Measurements from ENCODE around the gene PTPRD. TPM values are rescaled to one million over a fixed set of nuclear protein-coding genes. Genes with fewer than 3 reads are reported as not detected.

The PTPRD gene
- total RNA-seq, 1 experiment from 2014 or later, result not detected

DNA sequence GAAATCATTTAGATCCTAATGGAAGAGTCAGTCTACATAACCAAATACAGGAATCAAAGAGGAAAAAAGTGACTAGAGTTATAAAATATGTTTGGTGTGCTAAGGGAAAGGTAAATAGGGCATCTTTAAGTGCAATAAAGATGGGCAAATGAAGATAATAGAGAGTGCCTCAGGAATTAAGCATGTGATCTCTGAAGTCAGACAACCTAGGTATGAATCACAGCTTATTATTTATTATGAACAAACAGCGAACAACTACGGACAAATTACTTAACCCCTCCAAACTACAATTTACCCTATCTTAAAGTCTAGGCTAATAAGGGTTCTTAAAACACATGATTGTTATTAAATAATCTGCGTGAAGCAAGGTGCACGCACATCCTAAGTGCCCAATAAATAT, 1903.1 kb downstream of the PTPRD start:
- no peaks in the 10 kb centered on the region for H3K9me3 ChIP-seq (ENCODE audit: low read depth, low read length, poor library complexity, severe bottlenecking)
- no peaks in the 10 kb centered on the region for H3K36me3 ChIP-seq (ENCODE audit: insufficient read depth, low read length, poor library complexity, severe bottlenecking)
- H3K4me1 ChIP-seq (ENCODE audit: insufficient read depth, low read length, poor library complexity, severe bottlenecking), result no peaks in the 10 kb centered on the region
- ChIA-PET POLR2A (ENCODE audit: low non-redundant PET) (no interaction called here), CTCF (no interaction called here)
- H3K4me3 ChIP-seq (ENCODE audit: low read depth, low read length, poor library complexity, severe bottlenecking), result no peak overlapping the region
- H3K27me3 ChIP-seq (replicated peaks; ENCODE audit: insufficient read depth, low read depth, low read length, poor library complexity), result peaks cover 34% of the 10 kb centered on the region
- BruUV-seq (replicated peaks), result no TSS peak
- H3K27ac ChIP-seq (ENCODE audit: low read depth, low read length, poor library complexity, severe bottlenecking), result no peak overlapping the region
- DNase-seq (ENCODE audit: low spot score), result no peak
- TF ChIP-seq EZH2 (IDR thresholded peaks at IDR 0.05; ENCODE audit: borderline replicate concordance, low read depth, low read length, poor library complexity, severe bottlenecking), result no peak
- TF ChIP-seq, protein P1, sequence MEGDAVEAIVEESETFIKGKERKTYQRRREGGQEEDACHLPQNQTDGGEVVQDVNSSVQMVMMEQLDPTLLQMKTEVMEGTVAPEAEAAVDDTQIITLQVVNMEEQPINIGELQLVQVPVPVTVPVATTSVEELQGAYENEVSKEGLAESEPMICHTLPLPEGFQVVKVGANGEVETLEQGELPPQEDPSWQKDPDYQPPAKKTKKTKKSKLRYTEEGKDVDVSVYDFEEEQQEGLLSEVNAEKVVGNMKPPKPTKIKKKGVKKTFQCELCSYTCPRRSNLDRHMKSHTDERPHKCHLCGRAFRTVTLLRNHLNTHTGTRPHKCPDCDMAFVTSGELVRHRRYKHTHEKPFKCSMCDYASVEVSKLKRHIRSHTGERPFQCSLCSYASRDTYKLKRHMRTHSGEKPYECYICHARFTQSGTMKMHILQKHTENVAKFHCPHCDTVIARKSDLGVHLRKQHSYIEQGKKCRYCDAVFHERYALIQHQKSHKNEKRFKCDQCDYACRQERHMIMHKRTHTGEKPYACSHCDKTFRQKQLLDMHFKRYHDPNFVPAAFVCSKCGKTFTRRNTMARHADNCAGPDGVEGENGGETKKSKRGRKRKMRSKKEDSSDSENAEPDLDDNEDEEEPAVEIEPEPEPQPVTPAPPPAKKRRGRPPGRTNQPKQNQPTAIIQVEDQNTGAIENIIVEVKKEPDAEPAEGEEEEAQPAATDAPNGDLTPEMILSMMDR (conservative IDR thresholded peaks at IDR 0.05; ENCODE audit: low read depth, low read length), result no peak
- intact Hi-C loops (cut with micrococcal nuclease; ENCODE audit: unreplicated experiment), result no loop called here

DNA sequence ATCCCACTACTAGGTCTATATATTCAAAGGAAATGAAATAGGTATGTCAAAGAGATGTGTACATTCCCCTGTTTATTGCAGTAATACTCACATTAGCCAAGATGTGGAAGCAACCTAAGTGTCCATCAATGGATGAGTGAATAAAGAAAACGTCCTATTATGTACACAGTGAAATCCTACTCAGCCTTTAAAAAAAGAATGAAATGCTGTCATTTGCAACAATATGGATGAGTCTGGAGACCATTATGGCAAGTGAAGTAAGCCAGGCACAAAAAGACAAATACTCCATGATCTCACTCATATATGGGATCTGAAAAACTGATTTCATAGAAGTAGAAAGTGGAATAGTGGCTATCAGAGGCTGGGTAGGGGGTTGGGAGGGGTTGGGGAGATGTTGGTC, 1904.1 kb downstream of the PTPRD start:
- BruUV-seq (replicated peaks), result no TSS peak
- CTCF ChIA-PET, result no interaction called here
- Histone ChIP-seq H3K27ac (ENCODE audit: low read depth, low read length, poor library complexity, severe bottlenecking) (no peak overlapping the region), H3K9me3 (ENCODE audit: low read depth, low read length, poor library complexity, severe bottlenecking) (no peaks in the 10 kb centered on the region), H3K27me3 (replicated peaks; ENCODE audit: insufficient read depth, low read depth, low read length, poor library complexity) (peaks cover 41% of the 10 kb centered on the region), H3K4me3 (ENCODE audit: low read depth, low read length, poor library complexity, severe bottlenecking) (no peak overlapping the region), H3K36me3 (ENCODE audit: insufficient read depth, low read length, poor library complexity, severe bottlenecking) (no peaks in the 10 kb centered on the region), H3K4me1 (ENCODE audit: insufficient read depth, low read length, poor library complexity, severe bottlenecking) (no peaks in the 10 kb centered on the region)
- TF ChIP-seq EZH2 (IDR thresholded peaks at IDR 0.05; ENCODE audit: borderline replicate concordance, low read depth, low read length, poor library complexity, severe bottlenecking), result no peak
- TF ChIP-seq, protein P1 (conservative IDR thresholded peaks at IDR 0.05; ENCODE audit: low read depth, low read length), result no peak
- POLR2A ChIA-PET (ENCODE audit: low non-redundant PET), result no interaction called here
- intact Hi-C loops (cut with micrococcal nuclease; ENCODE audit: unreplicated experiment), result no loop called here
- no peak for DNase-seq (ENCODE audit: low spot score)

DNA sequence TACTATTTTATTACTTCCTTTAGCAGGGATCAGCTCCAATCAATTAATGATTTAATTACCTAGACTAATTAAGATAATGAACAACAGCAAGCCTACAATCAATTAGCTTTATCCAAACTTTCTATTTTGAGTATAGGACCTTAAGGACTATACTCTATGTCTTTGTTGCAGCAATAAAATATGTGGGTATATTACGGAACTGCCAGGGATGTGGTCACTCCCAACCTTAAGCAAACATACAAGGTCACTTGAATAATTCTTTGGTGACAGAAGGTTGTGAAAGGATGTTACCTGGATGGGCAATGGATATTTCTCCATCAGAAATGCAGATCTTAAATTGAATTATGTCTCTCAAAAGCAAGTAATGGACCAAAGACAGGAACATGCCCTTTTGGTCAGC, 1905.8 kb downstream of the PTPRD start:
- TF ChIP-seq, protein P1 (conservative IDR thresholded peaks at IDR 0.05; ENCODE audit: low read depth, low read length), result no peak
- POLR2A ChIA-PET (ENCODE audit: low non-redundant PET), result interaction anchor here (0.6 kb wide), 1 partner anchor 10 kb away, joined by 3 read pairs; no protein-coding TSS in a partner anchor
- Histone ChIP-seq H3K27me3 (replicated peaks; ENCODE audit: insufficient read depth, low read depth, low read length, poor library complexity) (peaks cover 50% of the 10 kb centered on the region), H3K4me3 (ENCODE audit: low read depth, low read length, poor library complexity, severe bottlenecking) (no peak overlapping the region), H3K9me3 (ENCODE audit: low read depth, low read length, poor library complexity, severe bottlenecking) (no peaks in the 10 kb centered on the region), H3K36me3 (ENCODE audit: insufficient read depth, low read length, poor library complexity, severe bottlenecking) (no peaks in the 10 kb centered on the region), H3K4me1 (ENCODE audit: insufficient read depth, low read length, poor library complexity, severe bottlenecking) (no peaks in the 10 kb centered on the region), H3K27ac (ENCODE audit: low read depth, low read length, poor library complexity, severe bottlenecking) (no peak overlapping the region)
- CTCF ChIA-PET, result no interaction called here
- no peak for DNase-seq (ENCODE audit: low spot score)
- BruUV-seq (replicated peaks), result no TSS peak
- intact Hi-C loops (cut with micrococcal nuclease; ENCODE audit: unreplicated experiment), result no loop called here
